Left lung (tissue), 10 donors: ENCODE data around the gene GCK. TPM values are rescaled to one million over a fixed set of nuclear protein-coding genes. Genes with fewer than 3 reads are reported as not detected.
A peak's percentile ranks its signal among the peaks of the same experiment; 100 is the strongest.

Source experiments
- ATAC-seq: fragments of 200-7000 bp; cut with Tn5 transposase; one replicate; pipeline ENCODE4 v1.9.1; 2020; ENCODE audit warnings: moderate library complexity
- DNase-seq, 4 donors: peaks; one replicate each; pipeline ENCODE4 v3.0.0-alpha.2; 2013 to 2020
- H3K27ac ChIP-seq, 2 donors: fragments of 200-600 bp; sonication (generic) in 1 of 2; one replicate each; pipeline versions ENCODE4 v1.5.0 to v1.8.0; 2020 to 2021
- H3K27me3 ChIP-seq, 2 donors: fragments of 200-600 bp; sonication (generic) in 1 of 2; one replicate each; pipeline versions ENCODE4 v1.5.0 to v1.8.0; 2020 to 2021
- H3K36me3 ChIP-seq, 2 donors: fragments of 200-600 bp; sonication (generic) in 1 of 2; one replicate each; pipeline versions ENCODE4 v1.5.0 to v1.8.0; 2020 to 2021
- H3K4me1 ChIP-seq, 2 donors: fragments of 200-600 bp; one replicate each; pipeline ENCODE4 v1.8.0; 2021
- H3K4me3 ChIP-seq, 2 donors: fragments of 200-600 bp; sonication (generic) in 1 of 2; one replicate each; pipeline versions ENCODE4 v1.5.0 to v1.8.0; 2020 to 2021; ENCODE audit warnings: mild to moderate bottlenecking in 1 of 2
- H3K9me3 ChIP-seq, 2 donors: fragments of 200-600 bp; sonication (generic) in 1 of 2; one replicate each; pipeline versions ENCODE4 v1.5.0 to v1.8.0; 2020 to 2021
- intact Hi-C, 2 donors: fragments of 100-400 bp; cut with DNase I; formaldehyde crosslinking; loops; one replicate each; pipeline versions ENCODE4 v1.11.2 to v1.14.2; 2022
- polyA plus RNA-seq, 6 donors: library from polyadenylated mRNA; unstranded; fragments of 120-200 nt; gene quantifications; one replicate each; pipeline ENCODE4 v1.2.1, GENCODE V29; 2013; ENCODE audit not compliant: insufficient read length in 6 of 6
- total RNA-seq, 2 donors: library from RNA; stranded (reverse); fragmentation: NEBNext Ultra II Directional; extraction: Animal tissue kit (Norgen Biotek cat#: 25700); gene quantifications; one replicate each; pipeline ENCODE4 v1.2.1, GENCODE V29; 2021
- TF ChIP-seq, protein P1 (sequence below), 2 donors: fragments of 200-600 bp; sonication (generic) in 1 of 2; IDR thresholded peaks; one replicate each; pipeline versions ENCODE4 v1.5.0 to v1.8.0; 2021; ENCODE audit warnings: antibody characterized with exemption in 2 of 2
- donor health status: DM: no; HTN: yes; CAD: no.
- donor health status: DM: no; HTN: no; CAD: no.

Gene GCK
- total and polyA plus RNA-seq, 8 donors, result 0.34 to 4.1 (median 2.5) TPM

GRCh38 chr7:44226396-44226753, 37.1 kb upstream of the GCK start:
- Histone ChIP-seq H3K27ac (no peak overlapping the region), H3K27me3 (peaks cover 8 to 33% of the 10 kb centered on the region in 2 donors), H3K36me3 (no peaks in the 10 kb centered on the region), H3K4me1 (no peaks in the 10 kb centered on the region), H3K4me3 (no peak overlapping the region), H3K9me3 (no peaks in the 10 kb centered on the region)
- ATAC-seq (no peak), DNase-seq (peak in 1 of 4 donors; percentile 71)
- intact Hi-C loops, result no loop called here
- TF ChIP-seq, protein P1, sequence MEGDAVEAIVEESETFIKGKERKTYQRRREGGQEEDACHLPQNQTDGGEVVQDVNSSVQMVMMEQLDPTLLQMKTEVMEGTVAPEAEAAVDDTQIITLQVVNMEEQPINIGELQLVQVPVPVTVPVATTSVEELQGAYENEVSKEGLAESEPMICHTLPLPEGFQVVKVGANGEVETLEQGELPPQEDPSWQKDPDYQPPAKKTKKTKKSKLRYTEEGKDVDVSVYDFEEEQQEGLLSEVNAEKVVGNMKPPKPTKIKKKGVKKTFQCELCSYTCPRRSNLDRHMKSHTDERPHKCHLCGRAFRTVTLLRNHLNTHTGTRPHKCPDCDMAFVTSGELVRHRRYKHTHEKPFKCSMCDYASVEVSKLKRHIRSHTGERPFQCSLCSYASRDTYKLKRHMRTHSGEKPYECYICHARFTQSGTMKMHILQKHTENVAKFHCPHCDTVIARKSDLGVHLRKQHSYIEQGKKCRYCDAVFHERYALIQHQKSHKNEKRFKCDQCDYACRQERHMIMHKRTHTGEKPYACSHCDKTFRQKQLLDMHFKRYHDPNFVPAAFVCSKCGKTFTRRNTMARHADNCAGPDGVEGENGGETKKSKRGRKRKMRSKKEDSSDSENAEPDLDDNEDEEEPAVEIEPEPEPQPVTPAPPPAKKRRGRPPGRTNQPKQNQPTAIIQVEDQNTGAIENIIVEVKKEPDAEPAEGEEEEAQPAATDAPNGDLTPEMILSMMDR (IDR thresholded peaks at IDR 0.05), result no peak

DNA sequence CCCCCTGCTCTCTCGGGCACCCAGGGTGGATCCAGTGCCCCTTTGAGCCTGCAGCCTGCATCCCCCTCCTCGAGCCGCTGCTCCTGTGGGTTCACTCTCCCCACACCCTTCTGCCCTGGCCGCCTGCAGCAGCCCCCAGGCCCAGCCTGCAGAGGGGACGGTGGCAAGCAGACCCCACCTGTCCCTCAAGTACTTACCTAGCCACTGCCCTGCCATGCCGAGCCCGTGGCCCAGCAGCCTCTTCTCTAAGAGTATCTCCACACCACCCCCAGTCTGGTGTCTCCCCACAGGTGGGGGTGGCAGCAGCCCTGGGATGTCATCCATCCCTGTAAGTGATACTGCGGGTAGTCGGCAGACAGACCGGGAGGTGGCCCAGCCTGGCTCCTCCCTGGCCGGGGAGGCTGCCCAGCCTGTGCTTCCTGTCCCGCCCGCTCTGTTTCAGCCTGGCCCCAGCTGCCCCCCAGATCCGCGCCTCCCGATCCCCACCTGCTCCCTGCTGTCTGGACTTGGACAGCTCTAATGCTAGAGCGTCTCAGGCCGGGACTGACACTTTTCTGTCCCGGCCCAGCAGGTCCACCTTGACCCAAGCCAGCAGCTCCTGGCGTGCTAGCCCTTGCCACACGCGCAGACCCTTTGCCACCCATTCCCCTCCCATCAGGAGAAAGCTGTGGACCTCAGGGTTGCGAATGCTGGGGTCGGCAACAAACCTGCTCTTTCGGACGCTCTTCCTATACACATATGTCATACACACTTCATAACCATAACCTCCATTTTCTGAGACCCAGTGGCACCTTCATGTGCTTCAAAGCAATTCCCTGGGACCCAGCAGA, 36.5 kb upstream of the GCK start:
- no peaks in the 10 kb centered on the region for H3K9me3 ChIP-seq
- intact Hi-C loops, result no loop called here
- peaks cover 8 to 33% of the 10 kb centered on the region in 2 donors for H3K27me3 ChIP-seq
- peak in 1 of 4 donors; percentile 67 for DNase-seq
- H3K4me3 ChIP-seq, result no peak overlapping the region
- no peak overlapping the region for H3K27ac ChIP-seq
- ATAC-seq, result no peak
- no peaks in the 10 kb centered on the region for H3K36me3 ChIP-seq
- TF ChIP-seq, protein P1 (IDR thresholded peaks at IDR 0.05), result no peak
- no peaks in the 10 kb centered on the region for H3K4me1 ChIP-seq

DNA sequence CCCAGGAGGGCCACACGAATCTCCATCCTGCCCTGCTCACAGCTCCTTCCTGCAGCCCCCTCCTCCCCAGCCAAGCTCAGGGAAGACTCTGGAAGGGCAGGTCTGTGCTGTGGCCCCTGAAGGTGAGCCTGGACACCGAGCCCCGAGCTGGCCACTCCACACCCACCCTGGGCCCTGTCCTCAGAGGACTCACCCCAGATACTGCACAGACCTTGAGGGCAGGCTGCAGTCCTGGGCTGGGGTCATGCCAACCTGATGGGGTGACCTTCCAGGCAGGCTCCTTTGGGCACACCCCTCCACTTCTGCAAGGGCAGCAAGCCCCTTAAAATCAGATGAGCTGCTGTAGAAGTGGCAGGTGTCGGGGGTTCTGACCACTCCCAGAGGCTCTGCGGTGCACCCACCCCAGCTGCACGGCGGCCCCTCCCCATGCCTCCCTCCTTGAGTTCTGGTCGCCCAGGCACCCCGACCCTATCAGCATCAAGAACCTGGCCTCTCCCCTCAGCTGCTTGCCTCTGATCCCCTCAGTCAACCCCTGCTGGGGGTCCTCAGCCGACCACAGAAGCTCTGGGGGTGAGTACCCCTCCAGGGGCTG, 35.8 kb upstream of the GCK start:
- no peak for ATAC-seq
- Histone ChIP-seq H3K4me1 (no peaks in the 10 kb centered on the region), H3K9me3 (no peaks in the 10 kb centered on the region), H3K4me3 (no peak overlapping the region), H3K27ac (no peak overlapping the region), H3K36me3 (no peaks in the 10 kb centered on the region), H3K27me3 (peaks cover 8 to 33% of the 10 kb centered on the region in 2 donors)
- TF ChIP-seq, protein P1 (IDR thresholded peaks at IDR 0.05), result no peak
- DNase-seq, result peak in 1 of 4 donors; percentile 49
- intact Hi-C loops, result no loop called here

GRCh38 chr7:44224080-44224973, 35.1 kb upstream of the GCK start:
- peak in 1 of 4 donors; percentile 57 for DNase-seq
- H3K27me3 ChIP-seq, result peaks cover 8 to 33% of the 10 kb centered on the region in 2 donors
- intact Hi-C loops, result no loop called here
- H3K4me1 ChIP-seq, result no peaks in the 10 kb centered on the region
- no peaks in the 10 kb centered on the region for H3K9me3 ChIP-seq
- H3K36me3 ChIP-seq, result no peaks in the 10 kb centered on the region
- H3K4me3 ChIP-seq, result no peak overlapping the region
- TF ChIP-seq, protein P1 (IDR thresholded peaks at IDR 0.05), result no peak
- ATAC-seq, result no peak
- no peak overlapping the region for H3K27ac ChIP-seq
